K562 treated with DMSO at 1 percent for 12 hours (cell line): ENCODE data around the gene TBC1D17. TPM values are rescaled to one million over a fixed set of nuclear protein-coding genes. Genes with fewer than 3 reads are reported as not detected.

Experiments used
- total RNA-seq: library from RNA; unstranded; fragments of 300-600 nt; gene quantifications from 2 replicates; pipeline ENCODE4 v1.2.3, GENCODE V29; 2022; ENCODE audit not compliant: insufficient read depth

Gene TBC1D17
- total RNA-seq: 14.7 and 16.8 TPM in 2 replicates

DNA sequence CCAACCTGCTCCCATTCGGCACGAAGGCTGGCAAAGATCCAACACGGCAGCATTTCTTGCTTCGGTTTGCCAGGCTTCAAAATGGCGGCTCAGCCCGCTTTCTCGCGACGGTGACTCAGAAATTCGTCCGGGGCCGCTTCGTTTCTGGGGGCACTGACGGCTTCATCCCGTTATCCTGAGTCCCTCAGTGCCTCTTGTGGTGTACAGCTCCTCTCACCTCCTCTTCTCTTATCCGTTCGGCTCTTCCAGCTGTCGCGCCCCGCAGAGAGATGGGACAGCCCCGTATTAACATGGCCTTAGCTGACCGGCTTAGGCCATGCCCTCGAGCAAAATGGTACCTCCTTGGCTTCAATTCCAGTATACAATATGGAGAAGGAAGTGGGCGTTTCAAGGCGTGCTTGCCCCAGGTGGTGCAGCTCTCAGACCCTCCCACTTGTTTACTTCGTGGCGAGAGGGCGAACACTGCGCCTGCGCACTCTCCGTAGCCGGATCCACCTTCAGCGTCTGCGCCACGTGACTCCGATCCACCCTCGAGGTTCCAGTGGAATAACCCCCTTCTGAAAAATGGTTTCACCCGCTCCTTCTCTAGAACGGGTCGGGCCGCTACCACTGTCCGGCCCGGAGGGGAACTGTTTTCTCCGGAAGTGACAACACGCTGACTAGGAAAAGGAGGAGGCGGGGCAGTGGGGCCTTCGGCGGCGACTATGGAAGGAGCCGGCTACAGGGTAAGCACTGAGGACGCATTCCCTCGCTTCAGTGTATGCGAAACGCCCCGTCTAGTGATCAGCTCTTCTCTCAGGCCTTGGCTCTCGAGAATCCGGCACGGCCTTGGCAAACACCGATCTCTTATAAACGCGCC is at the start of gene TBC1D17, which contains the start of gene AKT1S1:
Gene TBC1D17, plus strand, starts transcription at position 683 of the 859 bp plus-strand sequence. Its CDS starts 22 bp downstream, at position 705.
Gene AKT1S1, minus strand, starts transcription at position 336 of the 859 bp plus-strand sequence. CDS start 4,060 bp downstream, outside the sequence.

GRCh38 chr19:49850487-49851342 is 26.8 kb upstream of the TBC1D17 start, which contains the start of gene PTOV1:
PTOV1 (plus strand) TSS chr19:49851159.

DNA sequence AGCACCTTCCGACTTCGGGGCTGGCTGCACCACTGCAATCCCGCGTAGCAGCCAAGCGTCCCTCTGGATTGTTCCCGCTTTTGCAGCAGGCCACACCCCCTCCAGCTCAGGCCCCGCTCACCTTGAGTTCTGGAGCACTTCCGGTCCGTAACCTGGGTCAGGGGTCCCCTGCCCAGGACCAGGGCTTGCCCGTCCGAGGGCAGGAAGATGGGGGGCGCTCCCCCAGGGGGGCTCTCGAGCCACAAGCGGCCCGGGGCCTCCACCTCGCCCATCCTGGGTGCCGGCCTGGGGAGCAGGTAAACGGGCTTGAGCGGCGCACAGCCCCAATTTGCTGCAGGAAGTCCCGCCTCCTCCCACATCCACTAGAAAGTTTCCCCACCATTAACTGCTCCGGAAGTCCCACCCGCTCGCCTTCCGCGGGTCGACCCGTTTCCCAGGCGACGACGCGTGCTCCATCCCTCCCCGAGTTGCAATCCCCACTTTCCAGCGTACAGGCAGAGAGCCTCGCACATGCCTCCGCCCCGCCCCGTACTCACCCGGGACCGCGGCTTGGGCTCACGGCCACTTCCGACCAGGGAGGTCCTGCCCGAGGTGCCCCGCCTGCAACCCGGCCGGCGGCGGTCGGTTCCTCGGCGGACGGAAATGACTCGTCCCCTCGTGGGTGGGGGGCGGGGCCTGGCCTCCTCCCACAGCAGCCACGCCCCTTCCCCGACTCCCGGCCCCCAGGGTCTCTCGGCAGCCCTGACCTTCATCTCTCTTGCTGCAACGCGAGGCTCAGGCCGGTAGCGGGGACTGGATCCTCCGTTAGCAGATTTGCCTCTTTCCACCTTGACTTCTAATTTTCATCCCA is 10.3 kb upstream of the TBC1D17 start, which contains the start of gene PNKP:
Gene PNKP, minus strand, starts transcription at position 644 of the 850 bp plus-strand sequence. Its CDS starts 372 bp downstream, at position 272.

DNA sequence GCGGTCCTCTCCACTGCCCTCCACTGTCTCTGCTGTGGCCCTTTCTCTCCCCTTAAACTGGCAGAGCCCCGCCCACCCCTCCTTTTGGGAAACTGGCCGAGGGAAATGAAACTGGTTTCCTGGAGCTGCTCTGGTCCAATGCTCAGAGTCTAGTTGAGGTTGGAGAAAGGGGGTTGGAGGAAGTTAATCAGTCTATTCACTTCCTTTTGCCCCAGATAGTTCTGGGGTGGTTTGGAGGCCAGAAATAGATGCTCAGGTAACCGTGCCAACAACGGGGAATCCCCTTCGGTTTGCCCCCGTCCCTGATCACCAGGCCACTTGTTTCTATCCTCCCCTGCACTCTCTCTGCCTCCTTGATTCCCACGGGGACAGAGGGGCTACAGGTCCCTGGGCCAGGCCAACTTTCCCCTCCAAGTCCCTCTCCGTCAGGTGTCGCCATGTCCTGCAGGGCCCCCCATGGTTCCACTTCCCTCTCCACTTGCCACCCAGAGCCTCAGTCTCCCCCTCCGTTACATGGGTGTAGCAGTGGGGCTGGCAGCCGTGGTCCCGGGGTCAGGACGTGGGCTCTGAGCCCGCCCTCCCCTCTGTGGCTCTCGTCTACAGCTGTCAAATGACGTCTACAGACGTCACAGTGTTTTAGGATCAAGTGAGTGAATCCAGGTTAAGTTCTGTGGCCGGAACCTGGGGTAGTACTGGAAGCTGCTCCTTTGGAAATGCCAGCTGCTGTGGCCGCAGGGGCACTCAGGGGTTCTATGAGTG is 19.5 kb downstream of the TBC1D17 start, which contains the start of gene IL4I1:
Gene IL4I1, minus strand, starts transcription at position 25 of the 759 bp plus-strand sequence. CDS start 727 bp downstream, outside the sequence.

DNA sequence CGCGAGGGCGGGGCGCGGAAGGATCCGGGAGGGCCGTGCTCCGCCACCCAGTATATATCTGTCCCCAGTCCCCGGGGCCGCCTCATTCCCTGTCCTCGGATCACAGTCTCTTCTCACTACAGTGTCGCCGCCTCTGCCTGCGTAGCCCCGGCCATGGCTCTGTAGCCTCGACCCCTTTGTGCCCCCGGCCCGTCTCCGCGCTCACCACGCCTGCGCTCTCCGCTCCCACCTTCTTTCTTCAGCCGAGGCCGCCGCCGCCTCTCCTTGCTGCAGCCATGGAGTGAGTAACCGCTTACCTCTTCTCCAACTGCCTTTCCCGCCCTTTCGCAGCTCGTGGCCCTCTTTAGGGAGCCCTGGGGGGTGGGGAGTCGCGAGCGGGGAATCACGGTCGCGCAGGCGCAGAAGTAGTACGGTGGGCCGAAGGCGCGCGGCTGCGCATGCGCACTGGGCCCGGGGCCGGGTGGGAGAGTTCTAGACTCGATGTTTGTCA is 51.7 kb downstream of the TBC1D17 start, which contains the start of the genes ATF5 and NUP62:
Gene ATF5, plus strand, starts transcription at position 85 of the 490 bp plus-strand sequence. CDS start 1,646 bp downstream, outside the sequence.
Gene NUP62, minus strand, starts transcription at position 384 of the 490 bp plus-strand sequence. CDS start 19,697 bp downstream, outside the sequence.

Other genes with a start within 250 kb of the TBC1D17 start
- gene RRAS, start 237.6 kb upstream of the TBC1D17 start, total RNA-seq: 16.3 and 25.9 TPM in 2 replicates
- gene SCAF1, start 235.5 kb upstream of the TBC1D17 start, total RNA-seq: 32.2 and 61.8 TPM in 2 replicates
- 98.2 and 108 TPM in 2 replicates for gene IRF3, start 211.8 kb upstream of the TBC1D17 start, total RNA-seq
- gene BCL2L12, start 211.8 kb upstream of the TBC1D17 start, total RNA-seq: 247 and 311 TPM in 2 replicates
- 124 and 147 TPM in 2 replicates for gene PRMT1, start 200.4 kb upstream of the TBC1D17 start, total RNA-seq
- 6.6 and 8.8 TPM in 2 replicates for gene ADM5, start 188.1 kb upstream of the TBC1D17 start, total RNA-seq
- gene CPT1C, start 186.6 kb upstream of the TBC1D17 start, total RNA-seq: 2.0 and 8.0 TPM in 2 replicates
- gene TSKS, start 114.4 kb upstream of the TBC1D17 start, total RNA-seq: 4.4 and 5.8 TPM in 2 replicates
- gene AP2A1, start 110.7 kb upstream of the TBC1D17 start, total RNA-seq: 105 and 144 TPM in 2 replicates
- gene FUZ, start 64.4 kb upstream of the TBC1D17 start, total RNA-seq: 5.0 and 6.1 TPM in 2 replicates
- gene MED25, start 59.4 kb upstream of the TBC1D17 start, total RNA-seq: 59.3 and 76.8 TPM in 2 replicates
- gene PTOV1, start 26.5 kb upstream of the TBC1D17 start, total RNA-seq: 166 and 170 TPM in 2 replicates
- gene PNKP, start 10.1 kb upstream of the TBC1D17 start, total RNA-seq: 31.8 and 53.0 TPM in 2 replicates
- gene AKT1S1, start 347 bp upstream of the TBC1D17 start, total RNA-seq: 40.6 and 45.6 TPM in 2 replicates
- gene IL4I1, start 19.2 kb downstream of the TBC1D17 start, total RNA-seq: 0.59 and 1.1 TPM in 2 replicates
- 601 and 861 TPM in 2 replicates for gene ATF5, start 51.5 kb downstream of the TBC1D17 start, total RNA-seq
- 35.8 and 68.1 TPM in 2 replicates for gene NUP62, start 51.8 kb downstream of the TBC1D17 start, total RNA-seq
- gene SIGLEC11, start 83.5 kb downstream of the TBC1D17 start, total RNA-seq: not detected in 2 replicates
- 61.7 and 88.6 TPM in 2 replicates for gene VRK3, start 147.7 kb downstream of the TBC1D17 start, total RNA-seq
- 4.1 and 9.6 TPM in 2 replicates for gene ZNF473, start 148.3 kb downstream of the TBC1D17 start, total RNA-seq